ENCODE data around the gene USP2. TPM values are rescaled to one million over a fixed set of nuclear protein-coding genes. Genes with fewer than 3 reads are reported as not detected.

The USP2 gene
- total RNA-seq, 1 experiment from 2014 or later = 5.7 TPM

GRCh38 chr11:119319136-119319699 lies 62.3 kb downstream of the USP2 start:
- no peaks in the 10 kb centered on the region for H3K79me2 ChIP-seq (ENCODE audit: insufficient read depth, low read length)
- H3K9me3 ChIP-seq (ENCODE audit: control insufficient read depth, low read depth, low read length) = no peaks in the 10 kb centered on the region
- no peak overlapping the region for H2BK15ac ChIP-seq (ENCODE audit: low read depth, low read length)
- H3K4me1 ChIP-seq (ENCODE audit: insufficient read depth, low read length) = peaks cover 15% of the 10 kb centered on the region; the same call in 1 of the 2 replicates
- Mint-ChIP-seq H3K27me3 (ENCODE audit: low read depth) (peaks cover 36% of the 10 kb centered on the region), H3K36me3 (ENCODE audit: insufficient read depth in 1 of 3, low read depth in 3 of 3) (peaks cover 0 to 4% (median 3%) of the 10 kb centered on the region in 3 experiments; a peak in 2 of 7 replicates), H3K4me3 (peak overlapping the region; percentile 23 to 53; a peak in 3 of 5 replicates), H3K4me1 (peaks cover 51 to 56% of the 10 kb centered on the region in 2 experiments), H3K27ac (peak overlapping the region; percentile 17 to 93 (median 77); a peak in 5 of 7 replicates), H3K9me3 (no peaks in the 10 kb centered on the region; a peak in 1 of 5 replicates)
- H3K4ac ChIP-seq (ENCODE audit: low read depth, low read length) = no peak overlapping the region
- no peak overlapping the region for H2BK12ac ChIP-seq (ENCODE audit: insufficient read length, low read depth, low read length)
- no peak for DNase-seq
- H3K14ac ChIP-seq (ENCODE audit: insufficient read depth, low read length) = no peak overlapping the region
- no peak for TF ChIP-seq CTCF (conservative IDR thresholded peaks at IDR 0.05)
- H4K5ac ChIP-seq (ENCODE audit: insufficient read length, low read depth, low read length) = no peak overlapping the region
- no peak overlapping the region for H2AK5ac ChIP-seq (ENCODE audit: insufficient read length, low read length)
- H2BK5ac ChIP-seq (ENCODE audit: insufficient read length, low read length) = no peak overlapping the region
- H3K23me2 ChIP-seq (ENCODE audit: insufficient read length, low read depth, low read length, poor library complexity, severe bottlenecking) = peaks cover 34% of the 10 kb centered on the region
- H4K91ac ChIP-seq (ENCODE audit: insufficient read length, low read depth, low read length) = no peak overlapping the region
- no peak overlapping the region for H4K8ac ChIP-seq (replicated peaks; ENCODE audit: insufficient read length, low read depth, low read length)
- no peaks in the 10 kb centered on the region for H3K79me1 ChIP-seq (ENCODE audit: insufficient read depth, low read depth, low read length, poor library complexity, severe bottlenecking)
- H2BK120ac ChIP-seq (ENCODE audit: low read depth, low read length, poor library complexity, severe bottlenecking) = no peak overlapping the region
- peaks cover 9% of the 10 kb centered on the region; the same call in 1 of the 2 replicates for H3K27me3 ChIP-seq (ENCODE audit: insufficient read depth, low read length)
- no CpG with 5 or more reads among the region's 8 CpGs for WGBS (ENCODE audit: extremely low coverage, insufficient read length, low lambda C conversion rate)
- H3K23ac ChIP-seq (ENCODE audit: insufficient read length, low read depth, low read length) = no peak overlapping the region
- no peak overlapping the region for H3K27ac ChIP-seq (ENCODE audit: insufficient read length, low read depth, low read length)
- H2AFZ ChIP-seq (ENCODE audit: low read length) = no peak overlapping the region
- H4K20me1 ChIP-seq (ENCODE audit: control insufficient read depth, insufficient read depth, insufficient read length) = no peaks in the 10 kb centered on the region
- H3K4me2 ChIP-seq (ENCODE audit: insufficient read depth, insufficient read length, low read length) = no peak overlapping the region
- no peak overlapping the region for H3T11ph ChIP-seq (ENCODE audit: low read length)
- H3K9ac ChIP-seq (ENCODE audit: extremely low read depth, insufficient read length, low read length) = no peak overlapping the region
- no peak overlapping the region for H3K56ac ChIP-seq (ENCODE audit: insufficient read length, low read depth, low read length)
- no peak overlapping the region for H3K18ac ChIP-seq (ENCODE audit: insufficient read length, low read depth, low read length)
- no peak overlapping the region for H2BK20ac ChIP-seq (ENCODE audit: low read depth, low read length, poor library complexity, severe bottlenecking)
